ENCODE data around the gene CD160.
"Not testable (repeated sequence)": the region's sequence is repeated elsewhere in the genome, so short reads cannot be mapped to it uniquely, and the experiment has no call there.

The CD160 gene

DNA sequence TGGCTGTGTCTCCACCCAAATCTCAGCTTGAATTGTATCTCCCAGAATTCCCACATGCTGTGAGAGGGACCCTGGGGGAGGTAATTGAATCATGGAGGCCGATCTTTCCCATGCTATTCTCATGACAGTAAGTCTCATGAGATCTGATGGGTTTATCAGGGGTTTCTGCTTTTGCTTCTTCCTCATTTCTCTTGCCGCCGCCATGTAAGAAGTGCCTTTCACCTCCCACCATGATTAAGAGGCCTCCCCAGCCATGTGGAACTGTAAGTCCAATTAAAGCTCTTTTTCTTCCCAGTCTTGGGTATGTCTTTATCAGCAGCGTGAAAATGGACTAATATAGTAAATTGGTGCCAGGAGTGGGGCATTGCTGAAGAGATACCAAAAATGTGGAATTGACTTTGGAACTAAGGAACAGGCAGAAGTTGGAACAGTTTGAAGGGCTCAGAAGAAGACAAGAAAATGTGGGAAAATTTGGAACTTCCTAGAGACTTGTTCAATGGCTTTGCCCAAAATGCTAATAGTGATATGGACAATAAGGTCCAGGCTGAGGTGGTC lies 41.2 kb downstream of the CD160 start:
- DNase-seq, result not testable (repeated sequence)

- DNase-seq, result not testable (repeated sequence)
Measured at GRCh38 chr1:145761498-145761897, 42.2 kb downstream of the CD160 start.

GRCh38 chr1:145762001-145762400 lies 42.7 kb downstream of the CD160 start:
- not testable (repeated sequence) for DNase-seq

GRCh38 chr1:145764231-145764940 lies 45.1 kb downstream of the CD160 start:
- not testable (repeated sequence) for DNase-seq

- not testable (repeated sequence) for DNase-seq
Measured at GRCh38 chr1:145765127-145765526, 45.8 kb downstream of the CD160 start.

GRCh38 chr1:145765585-145766360 lies 46.5 kb downstream of the CD160 start:
- not testable (repeated sequence) for DNase-seq

GRCh38 chr1:145766926-145767325 lies 47.6 kb downstream of the CD160 start:
- not testable (repeated sequence) for DNase-seq

GRCh38 chr1:145768004-145768403 lies 48.7 kb downstream of the CD160 start:
- not testable (repeated sequence) for DNase-seq

- no peak for DNase-seq
Measured at GRCh38 chr1:145771056-145771455, 51.8 kb downstream of the CD160 start.

DNA sequence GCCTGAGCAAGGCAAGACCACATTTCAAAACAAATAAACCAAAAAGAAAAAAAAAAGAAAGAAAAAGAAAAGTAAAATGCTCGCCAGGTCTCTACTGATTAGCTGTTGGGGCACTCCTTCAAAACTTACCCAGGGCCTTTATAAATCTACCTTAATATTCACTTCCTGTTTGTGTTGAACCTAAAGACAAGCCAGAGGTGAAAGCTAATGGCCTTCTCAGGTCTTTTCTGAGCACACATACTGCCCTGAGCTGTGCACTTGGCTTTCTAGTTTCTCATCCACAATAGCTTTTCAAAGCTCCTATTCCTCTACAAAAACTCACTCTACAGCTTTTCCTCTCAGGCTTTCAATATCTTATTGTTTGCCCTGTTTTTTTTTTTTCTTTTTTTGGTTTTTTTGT lies 54.1 kb downstream of the CD160 start:
- DNase-seq, result no peak

DNA sequence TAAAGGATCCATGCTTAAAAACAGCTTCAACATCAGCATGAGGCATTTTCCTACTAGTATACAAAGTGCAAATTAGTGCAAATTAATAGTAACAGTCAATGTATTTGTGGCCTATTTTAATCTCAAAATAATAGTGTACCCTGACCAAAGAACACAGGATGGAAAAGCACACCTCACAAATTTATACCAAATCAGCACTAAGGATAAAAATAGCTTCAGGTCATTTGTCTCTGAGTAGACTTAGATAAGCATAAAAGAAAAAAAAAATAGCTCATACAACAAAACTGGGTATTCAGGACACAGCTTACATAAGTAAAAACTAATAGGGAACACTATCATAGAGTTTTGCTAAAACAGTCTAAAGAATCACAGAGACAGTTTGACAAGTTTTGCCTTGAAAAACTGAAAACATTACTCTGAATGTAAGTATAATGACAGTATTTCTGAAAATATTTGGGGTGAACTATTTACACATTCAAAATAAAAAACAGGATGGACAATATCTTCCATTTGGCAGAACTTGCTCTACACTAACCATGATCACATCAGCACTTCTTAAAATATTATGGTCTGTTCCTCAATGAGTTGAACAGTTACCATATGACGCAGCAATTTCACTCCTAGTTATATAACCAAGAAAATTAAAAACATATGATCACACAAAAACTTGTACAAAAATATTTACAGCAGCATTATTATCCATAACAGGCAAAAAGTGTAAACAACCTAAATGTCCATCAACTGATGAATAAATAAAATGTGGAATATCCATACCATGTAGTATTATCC lies 58.3 kb downstream of the CD160 start:
- DNase-seq, result no peak

- no peak for DNase-seq
Measured at GRCh38 chr1:145778146-145778540, 58.8 kb downstream of the CD160 start.

GRCh38 chr1:145782272-145783099 lies 63.2 kb downstream of the CD160 start:
- no peak for DNase-seq

DNA sequence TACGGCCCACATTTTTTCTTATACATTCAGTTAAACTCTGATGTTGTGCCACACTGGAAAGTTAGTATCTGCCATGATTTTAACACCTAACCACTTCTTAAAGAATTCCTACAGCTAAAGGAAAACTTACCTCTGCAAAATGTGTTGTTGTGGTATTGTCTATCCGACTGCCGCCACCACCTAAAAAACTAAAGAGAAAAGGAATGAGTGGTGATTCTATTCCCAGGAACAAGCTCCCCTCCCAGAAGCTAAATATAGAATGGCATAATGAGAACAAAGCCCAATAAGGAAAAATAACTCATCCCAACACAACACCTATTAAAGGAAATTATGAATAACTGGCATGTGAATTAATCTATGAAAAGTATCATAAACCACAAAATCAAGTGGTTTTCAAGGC lies 65.1 kb downstream of the CD160 start:
- DNase-seq, result no peak

DNA sequence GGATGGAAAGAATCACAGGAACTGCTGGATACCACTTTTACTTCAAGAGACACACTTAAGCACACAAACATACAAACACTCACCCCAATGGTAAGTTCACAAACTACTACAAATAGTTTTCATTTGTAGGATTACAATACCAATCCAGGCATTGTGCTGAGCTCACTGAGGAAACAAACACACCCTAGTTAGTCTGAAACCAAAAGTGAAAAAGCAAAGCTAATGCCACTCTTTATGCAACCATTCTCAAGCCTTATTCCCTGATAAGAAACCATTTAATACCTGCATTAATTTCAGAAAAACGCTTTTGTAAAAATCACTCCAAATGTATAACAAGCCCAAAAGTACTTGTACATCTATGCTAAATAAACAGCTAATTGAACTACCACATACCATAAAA lies 66.2 kb downstream of the CD160 start:
- no peak for DNase-seq

DNA sequence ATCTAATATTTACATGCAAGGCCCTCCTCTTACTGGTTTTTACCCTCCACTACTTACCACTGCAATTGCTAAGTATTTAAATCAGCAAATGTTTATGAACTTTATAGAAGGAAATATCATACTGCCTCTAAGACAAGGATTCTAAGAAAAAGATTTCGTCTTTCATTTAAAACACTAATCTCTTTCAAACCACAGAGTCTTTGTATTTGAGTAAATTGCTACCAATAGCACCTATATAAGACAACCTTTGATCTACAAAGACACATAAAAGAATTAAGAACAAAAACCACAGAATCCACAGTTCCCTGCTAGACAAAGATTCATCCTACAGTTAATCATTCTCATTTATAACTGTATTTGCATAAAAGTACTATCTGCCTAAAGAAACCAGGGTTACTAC lies 67.0 kb downstream of the CD160 start:
- no peak for DNase-seq

- DNase-seq, result no peak
Measured at GRCh38 chr1:145788580-145788979, 69.3 kb downstream of the CD160 start.
